IMR-90 (cell line): Measurements from ENCODE around the gene FER. TPM values are rescaled to one million over a fixed set of nuclear protein-coding genes. Genes with fewer than 3 reads are reported as not detected.
"Not testable (repeated sequence)": the region's sequence is repeated elsewhere in the genome, so short reads cannot be mapped to it uniquely, and the experiment has no call there.

ENCODE experiments used
- ATAC-seq: fragments of 200-7000 bp; cut with Tn5 transposase; 2 replicates; pipeline ENCODE4 v1.9.1; 2020; ENCODE audit warnings: low read depth, mild to moderate bottlenecking, moderate library complexity
- BruUV-seq: library from RNA; stranded (reverse); fragments of 400-500 nt; replicated peaks from 2 replicates; lab custom pipeline; 2021; lab: Mats Ljungman, UMichigan
- CTCF ChIA-PET: fragments of 300-600 bp; formaldehyde crosslinking; extraction: SDS; loops from one replicate; lab custom pipeline; 2021; ENCODE audit warnings: antibody characterized with exemption; lab: Yijun Ruan, JAX
- POLR2A ChIA-PET: fragments of 300-600 bp; sonication (Branson Sonifier 250); formaldehyde crosslinking; loops from one replicate; lab custom pipeline; 2022; ENCODE audit warnings: antibody characterized with exemption; ENCODE audit not compliant: unreplicated experiment; lab: Charles Lee
- DNase-seq: peaks from one replicate; pipeline ENCODE4 v3.0.0; 2013
- H2AFZ ChIP-seq: replicated peaks from 2 replicates; pipeline ENCODE3; 2013; ENCODE audit warnings: low read length, mild to moderate bottlenecking; ENCODE audit not compliant: poor library complexity
- H2AK5ac ChIP-seq: 2 replicates; pipeline ENCODE4 v1.6.1; 2013; ENCODE audit warnings: low read depth, low read length, inconsistent platforms
- H2AK9ac ChIP-seq: replicated peaks from 2 replicates; pipeline ENCODE3; 2013; ENCODE audit warnings: mild to moderate bottlenecking, low read depth, low read length, moderate library complexity; ENCODE audit not compliant: poor library complexity
- H2BK120ac ChIP-seq: 2 replicates; pipeline ENCODE4 v1.6.1; 2013; ENCODE audit warnings: low read depth, low read length, inconsistent platforms
- H2BK15ac ChIP-seq: 3 replicates; pipeline ENCODE4 v1.6.1; 2013; ENCODE audit warnings: low read depth, low read length, inconsistent platforms
- H2BK20ac ChIP-seq: 2 replicates; pipeline ENCODE4 v1.6.1; 2013; ENCODE audit warnings: low read depth, mild to moderate bottlenecking, inconsistent platforms, low read length, moderate library complexity
- H2BK5ac ChIP-seq: 2 replicates; pipeline ENCODE4 v1.6.1; 2013; ENCODE audit warnings: mild to moderate bottlenecking, low read depth, low read length, inconsistent platforms; ENCODE audit not compliant: poor library complexity, severe bottlenecking
- H3K14ac ChIP-seq: replicated peaks from 2 replicates; pipeline ENCODE4 v1.6.1; 2013; ENCODE audit warnings: low read depth, low read length, inconsistent platforms
- H3K18ac ChIP-seq: 2 replicates; pipeline ENCODE4 v1.6.1; 2013; ENCODE audit warnings: low read depth, low read length, control low read depth
- H3K23ac ChIP-seq: 2 replicates; pipeline ENCODE4 v1.6.1; 2013; ENCODE audit warnings: low read depth, low read length, inconsistent platforms
- H3K27ac ChIP-seq: 2 replicates; pipeline ENCODE4 v1.5.1; 2013; ENCODE audit warnings: mild to moderate bottlenecking, control low read depth, low read length; ENCODE audit not compliant: insufficient read depth
- H3K27me3 ChIP-seq: 2 replicates; pipeline ENCODE4 v1.6.1; 2013; ENCODE audit warnings: low read length; ENCODE audit not compliant: control insufficient read depth, insufficient read depth
- H3K36me3 ChIP-seq: 2 replicates; pipeline ENCODE4 v1.6.1; 2013; ENCODE audit warnings: low read length, mixed read lengths; ENCODE audit not compliant: control insufficient read depth, insufficient read depth
- H3K4ac ChIP-seq: 2 replicates; pipeline ENCODE4 v1.6.1; 2013; ENCODE audit warnings: low read depth, low read length, inconsistent platforms
- H3K4me1 ChIP-seq: 2 replicates; pipeline ENCODE4 v1.6.1; 2013; ENCODE audit warnings: low read length, mixed read lengths; ENCODE audit not compliant: control insufficient read depth, insufficient read depth
- H3K4me2 ChIP-seq: 2 replicates; pipeline ENCODE4 v1.6.1; 2013; ENCODE audit warnings: low read depth, mild to moderate bottlenecking, control low read depth, low read length, moderate library complexity
- H3K4me3 ChIP-seq: 2 replicates; pipeline ENCODE4 v1.5.1; 2013; ENCODE audit warnings: low read depth, mild to moderate bottlenecking, control low read depth, low read length, moderate library complexity; ENCODE audit not compliant: insufficient read depth
- H3K56ac ChIP-seq: 2 replicates; pipeline ENCODE4 v1.6.1; 2013; ENCODE audit warnings: low read length, inconsistent platforms; ENCODE audit not compliant: insufficient read depth; ENCODE audit errors: extremely low read depth
- H3K79me1 ChIP-seq, 2 experiments: 2 replicates each; pipeline ENCODE4 v1.6.1; 2013; ENCODE audit warnings: low read length in 2 of 2, inconsistent platforms in 1 of 2, low read depth in 1 of 2
- H3K9ac ChIP-seq: 2 replicates; pipeline ENCODE4 v1.6.1; 2013; ENCODE audit warnings: low read depth, low read length, control low read depth
- H3K9me1 ChIP-seq: 2 replicates; pipeline ENCODE4 v1.6.1; 2013; ENCODE audit warnings: low read length, inconsistent platforms; ENCODE audit not compliant: insufficient read depth
- H3K9me3 ChIP-seq: 2 replicates; pipeline ENCODE4 v1.6.1; 2013; ENCODE audit warnings: low read length; ENCODE audit not compliant: control insufficient read depth, insufficient read depth
- H4K20me1 ChIP-seq: 2 replicates; pipeline ENCODE4 v1.6.1; 2013; ENCODE audit warnings: low read length, inconsistent platforms; ENCODE audit not compliant: insufficient read depth
- H4K5ac ChIP-seq: 2 replicates; pipeline ENCODE4 v1.6.1; 2013; ENCODE audit warnings: mild to moderate bottlenecking, low read depth, low read length, control low read depth
- H4K8ac ChIP-seq, 2 experiments: 2 replicates each; pipeline ENCODE4 v1.6.1; 2013; ENCODE audit warnings: low read depth in 2 of 2, low read length in 2 of 2, control low read depth in 1 of 2, inconsistent platforms in 1 of 2
- H4K91ac ChIP-seq: 2 replicates; pipeline ENCODE4 v1.6.1; 2013; ENCODE audit warnings: low read depth, low read length, inconsistent platforms; ENCODE audit not compliant: insufficient read depth
- WGBS, 2 experiments: methylation state at CpG; one replicate each; pipeline versions ENCODE4 v1.1.5 to v1.1.7; 2013; ENCODE audit warnings: missing lambda C conversion rate in 2 of 2; ENCODE audit not compliant: insufficient read length in 1 of 2; ENCODE audit errors: extremely low coverage in 2 of 2; 5-methylcytosine and 5-hydroxymethylcytosine counted together
- dilution Hi-C: fragments of 300-500 bp; cut with HindIII; formaldehyde crosslinking; loops from one replicate; pipeline ENCODE4 v1.14.3; 2018; ENCODE audit warnings: low sequenced_read_pairs; ENCODE audit not compliant: unreplicated experiment
- in situ Hi-C: fragments of 300-500 bp; cut with MboI; formaldehyde crosslinking; loops from 3 replicates; pipeline ENCODE4 v1.14.3; 2019; ENCODE audit warnings: low sequenced_read_pairs, inconsistent platforms, mixed read lengths
- intact Hi-C: fragments of 100-400 bp; cut with micrococcal nuclease; formaldehyde crosslinking; loops from 2 replicates; pipeline ENCODE4 v1.10.0; 2022
- polyA plus RNA-seq, 3 experiments: library from polyadenylated mRNA; depleted of rRNA; stranded (reverse); fragments of >200 nt; gene quantifications; 2 replicates each; pipeline ENCODE4 v1.2.3, GENCODE V29; 2012; ENCODE audit warnings: low replicate concordance in 1 of 3
- total RNA-seq: library from RNA; depleted of rRNA; stranded (reverse); fragments of >200 nt; gene quantifications from 2 replicates; pipeline ENCODE4 v1.2.3, GENCODE V29; 2012

Gene FER
- total and polyA plus RNA-seq, 2 of the 4 experiments (the other 2 are of a cell fraction) = 3.5 to 32.4 TPM

DNA sequence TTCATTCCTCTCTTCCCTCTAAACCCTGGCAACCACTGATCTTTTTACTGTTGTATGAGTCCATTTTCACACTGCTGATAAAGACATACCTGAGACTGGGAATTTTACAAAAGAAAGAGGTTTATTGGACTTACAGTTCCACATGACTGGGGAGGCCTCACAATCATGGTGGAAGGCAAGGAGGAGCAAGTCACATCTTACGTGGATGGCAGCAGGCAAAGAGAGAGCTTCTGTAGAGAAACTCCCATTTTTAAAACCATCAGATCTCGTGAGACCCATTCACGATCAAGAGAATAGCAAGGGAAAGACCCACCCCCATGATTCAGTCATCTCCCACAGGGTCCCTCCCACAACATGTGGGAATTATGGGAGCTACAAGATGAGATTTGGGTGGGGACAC lies 29.9 kb downstream of the FER start:
- H2BK20ac ChIP-seq, H3K23ac ChIP-seq, POLR2A ChIA-PET, H2AFZ ChIP-seq, DNase-seq, H2AK9ac ChIP-seq, H2BK15ac ChIP-seq, H3K4me1 ChIP-seq, in situ Hi-C loops, H3K4me3 ChIP-seq, H3K56ac ChIP-seq, H4K8ac ChIP-seq, CTCF ChIA-PET, H3K36me3 ChIP-seq, H4K5ac ChIP-seq, H3K18ac ChIP-seq, ATAC-seq, H2BK120ac ChIP-seq, H3K9me1 ChIP-seq, H3K14ac ChIP-seq, H3K4me2 ChIP-seq, H3K4ac ChIP-seq, H2BK5ac ChIP-seq, BruUV-seq, H3K9me3 ChIP-seq, H2AK5ac ChIP-seq, dilution Hi-C loops, H3K9ac ChIP-seq, H4K91ac ChIP-seq, H3K27ac ChIP-seq, H3K27me3 ChIP-seq, H4K20me1 ChIP-seq: not testable (repeated sequence)
- intact Hi-C loops = loop anchor here (5.0 kb wide), 1 partner anchor 40 kb away; no protein-coding TSS in a partner anchor
- H3K79me1 ChIP-seq = peaks cover 26 to 50% of the 10 kb centered on the region in 2 experiments
- no CpG with 5 or more reads among the region's 3 CpGs for WGBS, 2 experiments

DNA sequence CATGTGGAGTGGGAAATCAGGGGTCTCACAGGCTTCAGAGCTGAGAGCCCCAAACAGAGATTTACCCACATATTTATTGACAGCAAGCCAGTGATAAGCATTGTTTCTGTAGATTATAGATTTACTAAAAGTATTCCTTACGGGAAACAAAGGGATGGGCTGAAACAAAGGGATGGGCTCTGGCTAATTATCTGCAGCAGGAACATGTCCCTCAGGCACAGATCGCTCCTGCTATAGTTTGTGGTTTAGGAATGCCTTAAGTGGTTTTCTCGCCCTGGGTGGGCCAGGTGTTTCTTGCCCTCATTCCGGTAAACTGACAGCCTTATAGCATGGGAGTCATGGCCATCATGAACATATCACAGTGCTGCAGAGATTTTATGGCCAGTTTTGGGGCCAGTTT lies 36.9 kb downstream of the FER start:
- peaks cover 11% of the 10 kb centered on the region; the same call in 1 of the 2 replicates for H3K9me1 ChIP-seq
- BruUV-seq, H3K23ac ChIP-seq, H3K56ac ChIP-seq, H4K91ac ChIP-seq, CTCF ChIA-PET, H3K14ac ChIP-seq, H2AK9ac ChIP-seq, in situ Hi-C loops, H3K18ac ChIP-seq, H3K4me1 ChIP-seq, H3K4me3 ChIP-seq, ATAC-seq, H2AK5ac ChIP-seq, H3K4ac ChIP-seq, H2BK20ac ChIP-seq, H2BK15ac ChIP-seq, dilution Hi-C loops, H2BK120ac ChIP-seq, H4K8ac ChIP-seq, H2BK5ac ChIP-seq, H4K5ac ChIP-seq, H3K4me2 ChIP-seq, DNase-seq, POLR2A ChIA-PET, intact Hi-C loops, H3K27me3 ChIP-seq, H3K9ac ChIP-seq, H3K9me3 ChIP-seq, H3K27ac ChIP-seq, H4K20me1 ChIP-seq, H2AFZ ChIP-seq: not testable (repeated sequence)
- peaks cover 12% of the 10 kb centered on the region for H3K36me3 ChIP-seq
- 94% methylated on average over 2 of the region's 4 CpGs; no CpG with 5 or more reads in 1 of the 2 experiments for WGBS, 2 experiments
- peaks cover 33 to 55% of the 10 kb centered on the region in 2 experiments for H3K79me1 ChIP-seq
